ENCODE results near the gene NFKBIZ.
"Not testable (repeated sequence)": the region's sequence is repeated elsewhere in the genome, so short reads cannot be mapped to it uniquely, and the experiment has no call there.

The NFKBIZ gene

DNA sequence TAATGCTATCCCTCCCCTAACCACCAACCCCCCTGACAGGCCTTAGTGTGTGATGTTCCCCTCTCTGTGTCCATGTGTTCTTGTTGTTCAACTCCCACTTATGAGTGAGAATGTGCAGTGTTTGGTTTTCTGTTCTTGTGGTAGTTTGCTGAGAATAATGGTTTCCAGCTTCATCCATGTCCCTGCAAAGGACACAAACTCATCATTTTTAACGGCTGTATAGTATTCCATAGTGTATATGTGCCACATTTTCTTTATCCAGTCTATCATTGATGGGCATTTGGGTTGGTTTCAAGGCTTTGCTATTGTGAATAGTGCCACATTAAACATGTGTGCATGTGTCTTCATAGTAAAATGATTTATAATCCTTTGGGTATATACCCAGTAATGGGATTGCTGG is 56.3 kb downstream of the NFKBIZ start:
- in situ Hi-C loops (cut with MboI; ENCODE audit: low sequenced_read_pairs), result not testable (repeated sequence)
